Measurements from ENCODE around the gene PLEKHH1. TPM values are rescaled to one million over a fixed set of nuclear protein-coding genes. Genes with fewer than 3 reads are reported as not detected.

PLEKHH1 gene
- total RNA-seq, 1 experiment from 2014 or later, result 32.4 TPM

- no peak overlapping the region for H3K4me3 ChIP-seq (ENCODE audit: low read depth, low read length)
- ChIA-PET CTCF (no interaction called here), POLR2A (no interaction called here)
- no peaks in the 10 kb centered on the region for H3K4me1 ChIP-seq
- BruUV-seq (replicated peaks), result no TSS peak
- H3K36me3 Mint-ChIP-seq (ENCODE audit: insufficient read depth, unreplicated experiment), result no peaks in the 10 kb centered on the region
- no peaks in the 10 kb centered on the region for H3K36me3 ChIP-seq (ENCODE audit: control insufficient read depth, insufficient read depth, low read length)
- intact Hi-C loops (cut with micrococcal nuclease; ENCODE audit: unreplicated experiment), result no loop called here
- no peak for TF ChIP-seq CTCF (IDR thresholded peaks at IDR 0.05; ENCODE audit: insufficient read depth in 1 of 2, low read depth in 1 of 2, low read length in 1 of 2, severe bottlenecking in 1 of 2, unreplicated experiment in 1 of 2)
- no peak overlapping the region for H3K4me3 Mint-ChIP-seq (ENCODE audit: unreplicated experiment)
- H3K4me1 Mint-ChIP-seq (ENCODE audit: low read depth, unreplicated experiment), result no peaks in the 10 kb centered on the region
- H3K27me3 ChIP-seq (replicated peaks; ENCODE audit: control insufficient read depth, insufficient read depth, low read length), result no peaks in the 10 kb centered on the region
- H3K27me3 Mint-ChIP-seq (ENCODE audit: insufficient read depth, unreplicated experiment), result no peaks in the 10 kb centered on the region
- no peak for DNase-seq
- H3K27ac Mint-ChIP-seq (ENCODE audit: unreplicated experiment), result no peak overlapping the region
- no peaks in the 10 kb centered on the region for H3K9me3 ChIP-seq
- H3K9me3 Mint-ChIP-seq (ENCODE audit: unreplicated experiment), result no peaks in the 10 kb centered on the region
Observed at GRCh38 chr14:67486890-67487289, 46.2 kb upstream of the PLEKHH1 start.

DNA sequence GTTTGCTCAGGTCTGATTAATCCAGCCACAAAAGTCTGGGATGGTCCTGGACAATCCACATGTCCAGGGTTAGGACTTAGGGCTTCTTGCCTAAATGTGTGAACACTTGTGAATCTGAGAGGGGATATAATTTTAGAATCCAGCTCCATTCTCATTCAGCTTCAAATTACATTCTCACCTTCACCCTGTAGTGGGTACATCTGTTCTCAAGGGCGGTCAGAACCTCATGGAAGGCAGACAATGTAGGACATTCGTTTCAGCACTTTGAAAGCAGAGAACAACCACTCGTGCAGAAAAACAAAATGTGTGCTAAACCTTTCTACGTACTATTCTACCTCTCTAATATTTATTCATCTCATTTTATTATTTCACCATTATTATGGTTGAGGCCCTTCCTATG lies 45.8 kb upstream of the PLEKHH1 start:
- no peaks in the 10 kb centered on the region for H3K27me3 Mint-ChIP-seq (ENCODE audit: insufficient read depth, unreplicated experiment)
- H3K4me1 Mint-ChIP-seq (ENCODE audit: low read depth, unreplicated experiment), result no peaks in the 10 kb centered on the region
- Histone ChIP-seq H3K9me3 (no peaks in the 10 kb centered on the region), H3K27me3 (replicated peaks; ENCODE audit: control insufficient read depth, insufficient read depth, low read length) (no peaks in the 10 kb centered on the region), H3K36me3 (ENCODE audit: control insufficient read depth, insufficient read depth, low read length) (no peaks in the 10 kb centered on the region), H3K4me1 (no peaks in the 10 kb centered on the region), H3K4me3 (ENCODE audit: low read depth, low read length) (no peak overlapping the region)
- TF ChIP-seq CTCF (IDR thresholded peaks at IDR 0.05; ENCODE audit: insufficient read depth in 1 of 2, low read depth in 1 of 2, low read length in 1 of 2, severe bottlenecking in 1 of 2, unreplicated experiment in 1 of 2), result no peak
- no peak overlapping the region for H3K4me3 Mint-ChIP-seq (ENCODE audit: unreplicated experiment)
- H3K27ac Mint-ChIP-seq (ENCODE audit: unreplicated experiment), result no peak overlapping the region
- no TSS peak for BruUV-seq (replicated peaks)
- H3K9me3 Mint-ChIP-seq (ENCODE audit: unreplicated experiment), result peaks cover 2% of the 10 kb centered on the region
- no peaks in the 10 kb centered on the region for H3K36me3 Mint-ChIP-seq (ENCODE audit: insufficient read depth, unreplicated experiment)
- ChIA-PET CTCF (no interaction called here), POLR2A (no interaction called here)
- intact Hi-C loops (cut with micrococcal nuclease; ENCODE audit: unreplicated experiment), result no loop called here
- no peak for DNase-seq

DNA sequence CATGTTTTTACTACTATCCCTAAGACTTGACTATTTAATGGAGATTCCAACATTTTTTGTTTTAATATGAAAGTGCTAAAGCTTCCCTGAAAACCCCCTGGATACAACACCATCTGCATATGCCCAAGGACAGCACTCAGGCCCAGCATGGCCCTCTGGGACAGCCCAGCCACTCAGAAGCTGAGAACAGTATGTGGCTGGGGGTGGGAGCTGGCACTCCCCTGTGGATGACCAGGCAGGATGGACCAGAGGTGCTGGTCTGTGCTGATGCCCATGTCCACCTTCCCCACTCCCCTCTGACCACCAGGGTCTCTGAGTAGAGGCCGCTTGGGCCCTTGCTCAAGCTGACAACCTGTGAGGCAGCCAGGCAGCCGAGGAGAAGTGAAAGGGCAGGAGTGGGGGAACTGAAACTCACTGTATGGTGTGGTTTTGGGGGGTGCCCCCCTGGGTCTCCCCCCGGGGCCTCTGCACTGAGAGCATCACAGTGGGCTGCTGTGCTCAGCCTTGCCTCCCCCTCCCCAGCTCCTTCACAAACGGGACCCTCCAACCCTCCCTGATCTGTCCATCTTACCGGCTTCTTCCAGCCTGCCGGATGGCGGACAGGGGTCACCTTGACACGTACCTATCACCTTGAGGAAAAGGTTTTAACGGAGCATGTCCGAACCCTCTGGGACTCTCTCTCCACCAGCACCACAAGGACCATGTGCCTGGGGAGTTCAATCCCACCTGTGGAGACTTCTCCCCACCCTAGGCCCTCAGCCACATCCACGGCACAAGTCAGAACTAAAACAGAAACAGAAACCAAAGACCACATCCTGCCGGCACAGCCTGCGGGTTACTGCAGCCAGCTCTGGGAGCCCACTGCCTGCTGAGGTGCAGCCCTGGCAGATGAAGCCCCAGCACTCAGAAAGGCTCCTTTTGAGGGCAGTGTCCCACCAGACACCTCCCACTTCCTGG lies 44.9 kb upstream of the PLEKHH1 start, which contains the start of gene TMEM229B:
Gene TMEM229B, minus strand, starts transcription at position 785 of the 957 bp plus-strand sequence. CDS start 14,798 bp downstream, outside the sequence.
- H3K36me3 Mint-ChIP-seq (ENCODE audit: insufficient read depth, unreplicated experiment), result no peaks in the 10 kb centered on the region
- H3K36me3 ChIP-seq (ENCODE audit: control insufficient read depth, insufficient read depth, low read length), result no peaks in the 10 kb centered on the region
- TF ChIP-seq CTCF (IDR thresholded peaks at IDR 0.05; ENCODE audit: insufficient read depth in 1 of 2, low read depth in 1 of 2, low read length in 1 of 2, severe bottlenecking in 1 of 2, unreplicated experiment in 1 of 2), result no peak
- no peak within 1 kb of the TSS for H3K4me3 Mint-ChIP-seq (ENCODE audit: unreplicated experiment)
- H3K9me3 Mint-ChIP-seq (ENCODE audit: unreplicated experiment), result peaks cover 10% of the 10 kb centered on the region
- no peak for DNase-seq
- no peaks in the 10 kb centered on the region for H3K4me1 ChIP-seq
- H3K9me3 ChIP-seq, result peaks cover 3% of the 10 kb centered on the region; the same call in 1 of the 2 replicates
- H3K27me3 Mint-ChIP-seq (ENCODE audit: insufficient read depth, unreplicated experiment), result no peaks in the 10 kb centered on the region
- no peak within 1 kb of the TSS for H3K4me3 ChIP-seq (ENCODE audit: low read depth, low read length)
- ChIA-PET POLR2A (no interaction called here), CTCF (interaction anchor here (0.9 kb wide), 1 partner anchor 39 kb away, joined by 4 read pairs; no protein-coding TSS in a partner anchor)
- H3K4me1 Mint-ChIP-seq (ENCODE audit: low read depth, unreplicated experiment), result no peaks in the 10 kb centered on the region
- BruUV-seq (replicated peaks), result no TSS peak
- intact Hi-C loops (cut with micrococcal nuclease; ENCODE audit: unreplicated experiment), result no loop called here
- no peaks in the 10 kb centered on the region for H3K27me3 ChIP-seq (replicated peaks; ENCODE audit: control insufficient read depth, insufficient read depth, low read length)
- no peak within 1 kb of the TSS for H3K27ac Mint-ChIP-seq (ENCODE audit: unreplicated experiment)

All from Caco-2 (cell line).